Right ventricle myocardium inferior (tissue), 1 donor: Measurements from ENCODE around the gene DEFB114. TPM values are rescaled to one million over a fixed set of nuclear protein-coding genes. Genes with fewer than 3 reads are reported as not detected.
"Not testable (repeated sequence)": the region's sequence is repeated elsewhere in the genome, so short reads cannot be mapped to it uniquely, and the experiment has no call there.

ENCODE experiments used
- ATAC-seq: fragments of 200-7000 bp; cut with Tn5 transposase; one replicate; pipeline ENCODE4 v1.9.1; 2020; ENCODE audit warnings: mild to moderate bottlenecking, moderate library complexity
- DNase-seq: peaks from one replicate; pipeline ENCODE4 v3.0.0; 2021; ENCODE audit errors: missing footprints
- intact Hi-C: fragments of 100-400 bp; cut with DNase I; formaldehyde crosslinking; loops from one replicate; pipeline ENCODE4 v1.11.0; 2022
- long read RNA-seq: library from polyadenylated mRNA; unstranded; transcript quantifications from one replicate; pipeline ENCODE4 v2.0.0, GENCODE V29; 2021
- total RNA-seq: library from RNA; stranded (reverse); fragmentation: NEBNext Ultra II Directional; extraction: Animal tissue kit (Norgen Biotek cat#: 25700); gene quantifications from one replicate; pipeline ENCODE4 v1.2.1, GENCODE V29; 2021
- donor health status: DM: no; HTN: yes; CAD: no; lungs with severe emphysema.

The DEFB114 gene
- total RNA-seq = not detected
- long read RNA-seq = 0 reads

DNA sequence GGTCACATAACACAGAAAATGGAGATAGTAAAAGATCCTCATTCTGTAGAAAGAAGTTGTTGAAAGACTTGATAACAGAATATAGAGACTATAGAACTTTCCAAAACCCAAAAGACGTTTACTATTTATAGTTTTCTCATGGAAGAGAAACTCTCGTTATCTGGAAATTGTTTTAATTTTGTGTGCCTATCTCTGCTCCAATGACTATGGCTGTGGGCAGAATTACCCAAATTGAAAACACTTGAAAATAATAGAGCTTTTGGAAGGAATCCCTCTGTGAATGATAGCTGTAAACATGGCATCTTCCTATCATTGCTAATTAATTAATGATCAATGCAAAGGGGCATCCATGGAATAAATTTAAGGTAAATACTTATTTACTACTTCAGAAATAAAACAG, at the start of gene DEFB114:
TSS of gene DEFB114 (minus strand) at position 101 of the 400 bp plus-strand sequence. CDS start at position 42, 59 bp downstream.
- intact Hi-C loops = no loop called here
- ATAC-seq (no peak), DNase-seq (no peak)

GRCh38 chr6:50007819-50008218, 43.9 kb upstream of the DEFB114 start:
- ATAC-seq = no peak
- DNase-seq = no peak
- intact Hi-C loops = no loop called here

DNA sequence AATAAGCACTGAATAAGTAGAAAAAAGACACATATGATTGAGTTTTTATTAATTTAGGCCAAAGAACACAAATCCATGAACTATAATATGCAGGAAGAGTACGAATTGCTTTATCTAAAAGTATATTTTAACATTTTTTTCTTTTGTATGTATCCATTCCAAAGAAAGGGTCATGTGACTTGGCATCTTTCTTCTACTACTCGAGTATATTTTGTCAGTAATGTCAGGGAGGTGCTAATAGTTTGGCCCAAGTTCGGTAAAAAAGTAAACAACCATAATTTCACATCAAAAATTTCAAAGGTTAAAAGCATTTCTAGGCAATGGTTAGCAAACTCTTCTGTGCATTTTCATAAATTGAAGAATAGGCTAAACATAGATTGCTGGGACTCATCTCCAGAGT, 39.2 kb upstream of the DEFB114 start:
- intact Hi-C loops = no loop called here
- ATAC-seq (no peak), DNase-seq (no peak)

DNA sequence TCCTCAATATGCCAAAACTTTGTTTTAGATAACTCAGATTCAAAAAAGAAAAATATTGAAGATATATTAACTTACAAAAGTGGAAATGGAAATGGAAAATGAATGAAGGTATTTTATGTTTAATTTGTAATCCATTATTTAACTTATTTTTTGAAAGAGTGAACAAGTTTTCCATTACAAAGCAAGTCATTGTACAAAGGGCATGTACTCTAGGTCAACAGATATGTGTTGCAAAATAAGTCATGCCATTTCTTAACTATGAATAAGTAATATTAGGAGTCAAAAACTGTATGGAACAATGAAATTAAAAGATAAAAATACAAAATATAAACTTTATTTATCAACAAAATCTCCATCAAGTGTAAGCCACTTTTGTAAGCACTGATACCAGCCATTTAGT, 31.3 kb upstream of the DEFB114 start:
- no peak for DNase-seq
- no peak for ATAC-seq
- intact Hi-C loops = no loop called here

- intact Hi-C loops = no loop called here
- ATAC-seq = no peak
- no peak for DNase-seq
These were observed 24.9 kb upstream of the DEFB114 start for GRCh38 chr6:49988900-49989299.

DNA sequence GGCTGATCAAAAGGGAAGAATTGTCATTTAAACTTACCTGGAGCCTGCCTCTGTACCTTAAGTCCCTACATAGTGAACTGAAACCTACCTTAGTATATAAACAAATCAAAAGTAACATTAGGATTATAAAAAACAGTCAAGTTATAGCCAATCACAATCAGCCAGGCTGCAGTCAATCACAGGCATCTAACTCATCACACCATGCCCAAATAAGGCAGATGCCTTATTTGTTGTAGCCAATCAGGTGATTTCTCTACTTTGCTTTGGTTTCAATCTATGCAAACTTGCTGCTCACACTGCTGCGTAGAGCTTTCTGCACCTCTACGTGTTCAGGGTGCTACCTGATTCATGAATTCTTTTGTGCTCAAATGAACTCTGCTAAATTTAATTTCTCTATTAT, 23.8 kb upstream of the DEFB114 start:
- DNase-seq (no peak), ATAC-seq (no peak)
- intact Hi-C loops = no loop called here

DNA sequence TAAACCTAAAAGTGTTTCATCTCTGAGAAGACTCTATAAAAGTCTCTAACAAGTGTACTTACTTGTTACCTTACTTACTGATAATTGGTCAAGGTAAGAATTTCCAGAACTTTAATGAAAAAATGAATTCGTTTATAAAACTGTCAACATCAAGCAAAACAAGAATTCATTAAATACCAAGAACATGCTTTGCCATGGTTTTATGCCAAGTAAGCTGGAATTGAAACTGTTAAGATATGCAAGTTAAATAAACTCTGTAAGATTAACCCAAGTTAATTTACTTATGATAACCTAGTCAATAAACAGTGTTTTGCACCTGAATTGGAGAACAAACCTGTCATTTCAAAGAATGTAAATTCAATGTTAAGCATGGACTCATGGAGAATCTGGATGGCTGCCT, 22.6 kb upstream of the DEFB114 start:
- no peak for ATAC-seq
- intact Hi-C loops = no loop called here
- no peak for DNase-seq

DNA sequence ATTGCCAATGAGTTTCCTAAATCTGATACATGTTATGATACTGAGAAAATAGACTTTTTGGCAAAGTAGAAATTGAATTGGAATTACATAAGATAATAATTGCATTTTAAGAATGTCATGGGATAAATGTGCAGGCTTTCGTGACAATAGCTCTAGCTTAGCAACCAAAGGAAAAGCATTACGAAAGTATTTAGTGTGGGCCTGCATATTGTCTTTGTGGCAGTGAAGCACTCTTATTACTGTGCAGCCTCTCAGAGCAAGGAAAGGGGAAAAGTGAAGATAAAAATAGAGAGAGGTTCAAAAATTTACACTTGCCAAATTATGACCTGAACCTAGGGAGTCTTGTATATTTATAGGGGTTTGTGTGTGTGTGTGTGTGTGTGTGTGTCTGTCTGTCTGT, 18.1 kb upstream of the DEFB114 start:
- DNase-seq (no peak), ATAC-seq (no peak)
- intact Hi-C loops = no loop called here

DNA sequence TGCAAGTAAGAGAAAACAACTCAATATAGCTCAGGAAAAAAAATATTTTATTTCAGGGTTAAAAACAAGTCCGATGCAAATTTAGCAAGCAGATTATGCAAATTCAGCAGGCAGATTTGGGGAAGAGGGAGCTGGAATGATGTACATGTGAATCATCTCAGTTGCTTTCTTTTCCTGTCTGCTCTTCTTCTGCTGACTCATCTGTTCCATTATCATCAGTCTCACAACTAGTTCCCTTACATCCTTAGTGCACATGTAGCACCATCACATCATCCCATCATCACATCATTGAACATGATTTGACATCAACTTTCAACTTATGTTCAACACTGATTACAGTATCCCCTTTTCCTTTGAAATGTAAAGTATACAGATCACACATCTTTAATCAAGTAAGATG, 16.9 kb upstream of the DEFB114 start:
- ATAC-seq (no peak), DNase-seq (no peak)
- intact Hi-C loops = no loop called here

DNA sequence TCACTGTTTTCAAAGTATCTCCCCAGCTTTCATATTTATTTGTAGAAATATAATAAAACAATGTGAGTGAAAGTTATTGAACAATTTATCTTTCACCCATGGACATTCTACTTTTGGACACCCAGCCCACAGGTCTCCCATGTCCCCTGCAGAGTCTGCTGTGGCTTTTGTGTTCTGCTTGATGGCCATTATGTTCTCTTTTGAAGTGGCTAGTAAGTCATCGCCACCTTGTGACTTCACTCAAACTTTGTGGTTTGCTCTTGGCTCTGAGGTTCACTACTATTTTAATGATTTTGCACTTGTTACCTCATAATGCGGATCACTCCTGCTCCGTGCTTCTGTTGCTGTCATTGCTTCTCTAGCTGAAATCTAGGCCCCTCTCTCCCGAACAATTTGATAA, 15.6 kb upstream of the DEFB114 start:
- intact Hi-C loops = no loop called here
- ATAC-seq (no peak), DNase-seq (no peak)

DNA sequence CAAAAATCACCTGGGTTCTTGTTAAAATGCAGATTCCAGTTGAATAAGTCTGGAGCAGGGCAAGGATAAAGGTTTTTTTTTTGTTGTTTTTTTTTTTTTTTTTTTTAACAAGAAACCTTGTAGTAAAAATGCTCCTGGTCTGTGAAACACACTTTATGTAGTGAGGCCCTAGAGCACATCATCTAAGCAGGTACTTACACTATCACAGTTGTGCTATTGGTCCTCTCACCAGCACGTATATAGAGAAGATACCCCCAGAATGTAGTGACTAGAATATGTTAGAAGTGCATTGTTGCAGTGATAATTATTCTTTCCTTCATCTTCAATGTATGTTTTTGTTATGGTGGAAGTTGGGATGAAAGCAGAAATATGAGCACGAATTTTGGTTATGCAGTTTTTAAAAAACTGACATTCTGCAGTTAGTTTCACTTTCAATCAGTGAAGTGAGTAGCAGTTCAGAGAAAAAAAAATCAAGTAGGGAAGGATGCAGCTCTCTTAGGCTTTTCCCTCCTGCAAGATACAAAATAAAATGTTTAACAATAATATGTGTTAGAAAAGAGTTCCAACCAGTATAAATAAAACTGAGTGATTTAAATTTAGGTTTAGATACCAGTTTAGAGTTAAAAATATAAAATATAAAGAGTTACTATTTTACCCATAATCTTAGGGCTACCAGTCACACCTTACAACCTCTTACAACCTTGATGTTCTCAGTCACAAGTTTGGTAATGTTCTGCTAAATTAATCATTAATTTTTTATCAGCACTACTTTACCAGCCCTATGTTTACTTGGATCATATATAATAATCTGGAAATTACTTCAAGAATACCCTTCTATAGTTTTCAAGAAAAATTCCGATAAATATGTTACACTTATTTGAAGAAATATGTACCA, 14.6 kb upstream of the DEFB114 start:
- ATAC-seq (no peak), DNase-seq (no peak)
- intact Hi-C loops = no loop called here

- no peak for DNase-seq
- ATAC-seq = no peak
- intact Hi-C loops = no loop called here
These were observed 5.6 kb upstream of the DEFB114 start, which contains the start of gene DEFB113 for GRCh38 chr6:49969605-49970004. Gene DEFB113, minus strand, starts transcription at chr6:49969625. Its CDS starts 0 bp downstream, at chr6:49969625.

- DNase-seq (no peak), ATAC-seq (no peak)
- intact Hi-C loops = no loop called here
These were observed 2.9 kb upstream of the DEFB114 start for GRCh38 chr6:49966823-49967222.

GRCh38 chr6:49966334-49966733, 2.4 kb upstream of the DEFB114 start:
- intact Hi-C loops = no loop called here
- ATAC-seq (no peak), DNase-seq (no peak)

DNA sequence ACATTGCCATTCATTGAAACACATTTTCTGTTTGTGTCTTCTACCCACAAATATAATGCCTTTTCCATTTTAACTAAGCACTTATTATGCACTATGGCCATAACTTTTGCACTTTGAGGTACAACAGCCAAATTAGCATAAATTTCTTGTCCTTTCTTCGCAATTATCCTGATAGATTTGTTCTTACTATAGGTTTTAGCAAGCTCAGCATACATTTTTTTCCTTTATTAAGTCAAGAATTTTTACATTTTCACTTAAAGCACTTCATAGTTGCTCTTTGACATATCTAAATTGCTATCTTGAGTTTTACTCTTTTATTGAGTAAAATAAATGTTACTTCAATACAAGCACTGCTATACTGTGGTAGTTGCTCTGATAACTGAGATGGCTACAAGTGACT, 5.8 kb downstream of the DEFB114 start:
- DNase-seq (no peak), ATAC-seq (no peak)
- intact Hi-C loops = no loop called here

GRCh38 chr6:49955847-49956246, 8.1 kb downstream of the DEFB114 start:
- intact Hi-C loops = no loop called here
- no peak for ATAC-seq

GRCh38 chr6:49951926-49952325, 12.0 kb downstream of the DEFB114 start:
- ATAC-seq = no peak
- no peak for DNase-seq
- intact Hi-C loops = no loop called here

More at GRCh38 chr6:49955847-49956246, 8.1 kb downstream of the DEFB114 start:
- DNase-seq = no peak

DNA sequence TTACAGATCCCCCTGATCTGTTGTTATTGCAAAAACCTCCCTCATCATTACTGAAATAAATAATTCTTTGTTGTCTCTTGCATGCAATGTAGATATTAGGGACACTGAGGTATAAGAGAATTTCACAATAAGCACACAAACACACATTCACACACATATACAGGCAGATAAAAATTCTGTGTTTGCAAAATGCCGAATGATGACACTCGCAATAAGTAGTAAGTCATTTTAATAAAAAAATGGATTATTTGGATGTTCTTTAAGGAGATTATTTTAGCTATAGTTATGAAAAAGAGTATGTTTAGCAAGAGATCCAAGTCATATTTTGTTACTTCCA, 13.6 kb downstream of the DEFB114 start:
- ATAC-seq (no peak), DNase-seq (no peak)
- intact Hi-C loops = no loop called here

- intact Hi-C loops = no loop called here
- ATAC-seq (no peak), DNase-seq (no peak)
These were observed 14.9 kb downstream of the DEFB114 start for GRCh38 chr6:49949062-49949461.

DNA sequence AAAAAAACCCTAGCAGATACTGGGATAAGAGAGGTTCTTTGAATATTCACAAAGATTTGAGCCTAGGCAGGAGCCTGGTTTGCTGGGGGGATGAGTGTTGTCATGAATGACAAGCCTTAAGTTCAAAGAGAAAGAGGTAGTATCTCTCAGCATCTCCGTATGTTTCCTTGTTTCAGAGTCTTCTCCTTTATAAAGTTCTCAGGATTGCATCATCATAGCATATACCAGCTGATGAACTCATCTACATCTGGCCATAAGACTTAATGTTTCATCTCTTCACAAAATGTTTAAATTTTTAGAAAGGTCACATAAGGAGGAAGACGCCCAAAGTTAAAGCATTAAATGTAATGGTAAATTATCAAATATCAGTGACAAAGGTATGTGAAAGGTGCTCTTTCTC, 17.1 kb downstream of the DEFB114 start:
- intact Hi-C loops = no loop called here
- no peak for ATAC-seq
- DNase-seq = no peak

GRCh38 chr6:49944068-49944467, 19.9 kb downstream of the DEFB114 start:
- intact Hi-C loops, DNase-seq, ATAC-seq: not testable (repeated sequence)
